ENCODE results near the gene MAZ. TPM values are rescaled to one million over a fixed set of nuclear protein-coding genes. Genes with fewer than 3 reads are reported as not detected.
"Not testable (repeated sequence)": the region's sequence is repeated elsewhere in the genome, so short reads cannot be mapped to it uniquely, and the experiment has no call there.

MAZ gene
- total RNA-seq, 1 donor from 2014 or later: 145 TPM

DNA sequence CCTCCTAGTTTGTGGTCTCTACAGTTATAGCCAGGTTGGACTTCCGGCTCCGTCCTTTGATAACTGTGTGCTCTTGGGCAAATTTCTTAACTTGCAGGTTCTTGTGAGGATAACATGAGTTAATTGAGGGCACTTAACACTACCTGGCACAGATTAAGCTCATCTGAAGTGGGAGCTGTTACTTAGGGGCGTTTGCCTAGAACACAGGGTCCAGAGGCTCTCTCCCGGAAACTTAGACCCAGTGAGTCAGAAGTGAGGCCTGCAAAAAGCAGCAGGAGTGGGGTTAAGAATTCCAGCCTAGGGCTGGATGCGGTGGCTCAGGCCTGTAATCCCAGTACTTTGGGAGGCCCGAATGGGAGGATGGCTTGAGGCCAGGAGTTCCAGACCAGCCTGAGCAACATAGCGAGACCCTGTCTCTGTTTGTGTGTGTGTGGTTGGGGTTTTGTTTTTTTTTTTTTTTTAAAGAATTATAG is 15.3 kb downstream of the MAZ start:
- no peak for DNase-seq (ENCODE audit: extremely low read depth, low read depth, low spot score)

- DNase-seq (ENCODE audit: extremely low read depth, low read depth, low spot score): no peak
Measured at GRCh38 chr16:29824589-29825144, 18.3 kb downstream of the MAZ start.

DNA sequence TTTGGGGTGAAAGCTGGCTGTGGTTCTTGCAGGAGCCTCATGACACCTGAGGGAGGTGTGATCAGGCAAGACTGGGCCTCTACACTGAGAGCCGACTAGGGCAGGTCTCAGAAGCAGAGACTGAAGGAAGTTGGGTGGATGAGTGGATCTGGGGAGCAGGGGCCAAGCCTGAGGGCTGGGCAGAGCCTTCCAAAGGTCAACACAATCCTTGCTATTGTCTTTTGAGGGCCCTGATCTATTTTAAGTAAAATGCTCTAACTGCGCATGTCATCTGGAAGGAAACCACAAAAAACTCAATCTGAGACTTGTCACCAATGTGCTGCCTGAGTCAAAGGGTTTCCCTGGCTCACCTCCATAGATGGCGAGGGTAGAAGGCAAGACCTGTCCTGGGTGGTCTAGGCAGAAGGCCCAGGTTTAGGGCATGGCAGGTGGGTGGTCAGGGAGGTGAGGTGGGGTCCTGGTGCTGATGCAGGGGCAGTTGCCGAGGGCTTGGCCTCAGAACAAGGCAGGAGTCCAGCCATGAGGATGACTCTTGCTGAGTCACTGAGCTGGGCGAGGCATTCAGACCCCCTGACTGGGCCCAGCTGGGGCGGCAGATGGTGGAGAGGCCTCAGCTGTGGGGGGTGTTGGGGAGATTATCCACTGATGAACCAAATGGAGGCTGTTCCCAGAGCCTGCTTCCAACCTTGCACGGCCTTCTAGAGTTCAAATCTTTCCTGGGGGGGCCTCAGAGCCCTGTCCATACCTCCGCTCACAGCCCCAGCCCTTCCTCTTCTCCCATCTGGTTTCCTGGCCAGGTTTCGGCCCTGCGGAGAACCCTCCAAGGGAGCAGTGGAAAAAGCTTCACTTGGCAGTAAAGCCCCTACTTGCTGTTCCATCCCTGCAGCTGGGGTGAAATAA is 19.1 kb downstream of the MAZ start:
- no peak for DNase-seq (ENCODE audit: extremely low read depth, low read depth, low spot score)

GRCh38 chr16:29826342-29826695 is 20.0 kb downstream of the MAZ start:
- DNase-seq (ENCODE audit: extremely low read depth, low read depth, low spot score): no peak

DNA sequence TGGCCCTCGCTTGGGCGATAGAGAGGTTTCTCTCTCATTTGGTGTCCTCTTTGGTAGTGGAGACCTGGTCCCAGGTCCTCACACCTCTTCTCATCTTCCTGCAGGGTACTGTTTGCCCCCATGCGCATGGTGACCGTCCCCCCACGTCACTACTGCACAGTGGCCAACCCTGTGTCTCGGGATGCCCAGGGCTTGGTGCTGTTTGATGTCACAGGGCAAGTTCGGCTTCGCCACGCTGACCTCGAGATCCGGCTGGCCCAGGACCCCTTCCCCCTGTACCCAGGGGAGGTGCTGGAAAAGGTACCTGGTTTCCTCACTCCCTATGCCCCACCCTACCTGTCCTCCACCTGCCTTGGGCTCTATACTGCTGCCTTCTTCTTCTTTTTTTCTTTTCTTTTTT is 24.4 kb downstream of the MAZ start:
- no peak for DNase-seq (ENCODE audit: extremely low read depth, low read depth, low spot score)

DNA sequence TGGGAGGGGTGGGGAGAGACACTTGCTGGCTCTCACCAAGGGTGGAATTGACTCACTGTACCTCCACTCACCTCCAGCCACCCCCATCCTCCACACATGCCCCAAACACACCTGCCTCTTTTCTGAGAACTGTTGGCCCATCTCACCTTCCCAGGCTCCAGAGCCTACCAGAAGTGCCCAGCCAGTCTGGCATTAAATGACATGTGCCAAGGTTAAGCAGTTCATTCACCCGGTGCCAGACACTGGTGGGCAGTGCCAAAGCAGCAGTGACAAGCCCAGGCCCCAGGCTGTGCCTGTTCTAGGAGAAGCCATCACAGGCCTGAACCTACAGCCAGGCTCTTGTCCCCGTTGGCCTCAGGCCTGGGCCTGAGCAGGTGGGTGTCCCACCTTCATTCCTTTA is 25.2 kb downstream of the MAZ start:
- no peak for DNase-seq (ENCODE audit: extremely low read depth, low read depth, low spot score)

GRCh38 chr16:29833219-29833618 is 26.9 kb downstream of the MAZ start:
- DNase-seq (ENCODE audit: extremely low read depth, low read depth, low spot score): not testable (repeated sequence)

DNA sequence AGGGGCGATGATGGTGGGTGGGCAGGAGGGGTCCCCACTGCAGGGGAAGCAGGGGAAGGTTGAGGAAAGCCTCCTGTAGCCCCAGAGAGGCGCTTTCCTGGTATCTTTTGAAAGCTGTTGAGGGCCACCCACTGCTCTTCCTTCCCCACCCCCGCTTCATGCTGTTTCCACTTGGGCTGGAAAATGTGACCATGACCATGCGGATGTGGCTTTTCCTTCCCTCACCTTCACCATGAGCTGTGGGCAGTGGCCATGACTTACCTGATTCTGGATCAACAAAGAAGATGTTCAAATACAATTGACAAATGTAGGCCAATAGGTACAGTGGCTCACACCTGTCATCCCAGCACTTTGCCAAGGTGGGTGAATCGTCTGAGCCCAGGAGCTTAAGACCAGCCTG is 27.8 kb downstream of the MAZ start:
- DNase-seq (ENCODE audit: extremely low read depth, low read depth, low spot score): no peak

- DNase-seq (ENCODE audit: extremely low read depth, low read depth, low spot score): no peak
Measured at GRCh38 chr16:29835926-29836325, 29.6 kb downstream of the MAZ start.

- no peak for DNase-seq (ENCODE audit: extremely low read depth, low read depth, low spot score)
Measured at GRCh38 chr16:29836623-29837022, 30.3 kb downstream of the MAZ start.

GRCh38 chr16:29837841-29838240 is 31.5 kb downstream of the MAZ start:
- no peak for DNase-seq (ENCODE audit: extremely low read depth, low read depth, low spot score)

DNA sequence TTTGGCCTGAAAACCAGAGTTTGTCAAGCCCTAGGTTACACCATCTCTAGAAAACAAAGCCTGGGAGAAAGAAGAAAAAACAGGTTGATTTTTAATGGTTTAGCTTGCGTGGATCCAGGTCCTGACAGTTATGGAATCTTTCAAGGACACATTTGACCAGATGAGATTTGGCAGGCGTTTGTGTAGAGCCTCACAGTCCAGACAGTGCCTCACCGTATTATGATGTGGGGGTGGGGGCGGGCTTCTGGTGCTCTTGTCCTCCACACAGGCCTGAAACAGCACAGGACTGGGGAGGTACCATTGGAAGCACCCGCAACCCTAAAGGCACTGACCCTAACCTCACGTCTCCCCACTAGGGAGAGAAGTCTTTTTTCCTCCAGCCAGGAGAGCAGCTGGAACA is 33.5 kb downstream of the MAZ start:
- DNase-seq (ENCODE audit: extremely low read depth, low read depth, low spot score): no peak

DNA sequence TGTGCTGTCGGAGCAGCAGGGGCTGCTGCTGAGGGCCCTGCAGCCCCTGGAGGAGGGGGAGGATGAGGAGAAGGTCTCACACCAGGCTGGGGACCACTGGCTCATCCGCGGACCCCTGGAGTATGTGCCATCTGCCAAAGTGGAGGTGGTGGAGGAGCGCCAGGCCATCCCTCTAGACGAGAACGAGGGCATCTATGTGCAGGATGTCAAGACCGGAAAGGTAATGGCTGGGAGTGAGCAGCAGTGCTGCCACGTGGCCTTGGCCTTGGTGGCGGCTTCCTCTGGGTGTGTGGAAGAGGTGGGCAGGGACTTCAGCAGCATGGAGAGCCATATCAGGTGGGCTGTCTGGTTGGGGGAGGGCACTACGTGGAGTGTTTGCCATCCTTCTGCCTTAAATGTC is 33.9 kb downstream of the MAZ start:
- DNase-seq (ENCODE audit: extremely low read depth, low read depth, low spot score): no peak

- no peak for DNase-seq (ENCODE audit: extremely low read depth, low read depth, low spot score)
Measured at GRCh38 chr16:29841631-29842030, 35.3 kb downstream of the MAZ start.

- no peak for DNase-seq (ENCODE audit: extremely low read depth, low read depth, low spot score)
Measured at GRCh38 chr16:29842732-29843346, 36.5 kb downstream of the MAZ start.

DNA sequence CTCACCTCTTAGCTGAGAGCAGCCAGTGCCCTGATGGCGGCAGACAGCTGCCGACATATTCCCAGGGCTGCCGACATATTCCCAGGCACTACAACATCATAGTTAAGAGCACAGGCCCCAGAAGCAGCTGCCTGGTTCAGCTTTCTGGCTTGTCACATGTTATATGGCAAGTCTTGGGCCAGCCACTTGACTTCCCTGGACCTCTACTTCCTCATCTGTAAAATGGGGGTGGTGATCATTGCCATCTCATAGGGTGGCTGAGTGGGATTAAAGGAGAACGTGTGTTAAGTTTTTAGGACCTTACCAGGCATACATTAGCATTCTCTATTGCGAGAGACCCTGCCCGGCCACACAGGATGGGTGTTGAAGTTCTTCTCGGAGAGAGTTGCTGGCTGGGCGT is 37.6 kb downstream of the MAZ start:
- no peak for DNase-seq (ENCODE audit: extremely low read depth, low read depth, low spot score)

DNA sequence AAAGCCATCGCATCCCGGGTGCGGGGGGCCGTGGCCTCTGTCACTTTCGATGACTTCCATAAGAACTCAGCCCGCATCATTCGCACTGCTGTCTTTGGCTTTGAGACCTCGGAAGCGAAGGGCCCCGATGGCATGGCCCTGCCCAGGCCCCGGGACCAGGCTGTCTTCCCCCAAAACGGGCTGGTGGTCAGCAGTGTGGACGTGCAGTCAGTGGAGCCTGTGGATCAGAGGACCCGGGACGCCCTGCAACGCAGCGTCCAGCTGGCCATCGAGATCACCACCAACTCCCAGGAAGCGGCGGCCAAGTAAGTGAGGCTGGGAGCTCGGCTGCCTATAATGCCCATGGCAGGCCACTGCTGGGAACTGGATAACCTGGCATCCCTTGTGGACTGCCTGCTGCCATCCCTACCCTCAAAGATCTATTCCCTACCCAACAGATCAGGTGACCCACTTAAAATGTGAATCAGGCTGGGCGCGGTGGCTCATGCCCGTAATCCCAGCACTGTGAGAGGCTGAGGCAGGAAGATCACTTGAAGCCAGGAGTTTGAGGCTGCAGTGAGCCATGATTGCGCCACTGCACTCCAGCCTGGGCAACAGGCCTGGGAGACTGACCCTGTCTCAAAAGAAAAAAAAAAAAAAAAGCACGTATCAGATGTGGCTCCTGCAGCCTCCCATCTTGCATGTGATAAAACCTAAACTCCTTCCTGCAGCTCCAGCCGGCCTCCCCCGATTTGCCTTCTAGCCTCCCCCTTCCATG is 38.4 kb downstream of the MAZ start:
- no peak for DNase-seq (ENCODE audit: extremely low read depth, low read depth, low spot score)

DNA sequence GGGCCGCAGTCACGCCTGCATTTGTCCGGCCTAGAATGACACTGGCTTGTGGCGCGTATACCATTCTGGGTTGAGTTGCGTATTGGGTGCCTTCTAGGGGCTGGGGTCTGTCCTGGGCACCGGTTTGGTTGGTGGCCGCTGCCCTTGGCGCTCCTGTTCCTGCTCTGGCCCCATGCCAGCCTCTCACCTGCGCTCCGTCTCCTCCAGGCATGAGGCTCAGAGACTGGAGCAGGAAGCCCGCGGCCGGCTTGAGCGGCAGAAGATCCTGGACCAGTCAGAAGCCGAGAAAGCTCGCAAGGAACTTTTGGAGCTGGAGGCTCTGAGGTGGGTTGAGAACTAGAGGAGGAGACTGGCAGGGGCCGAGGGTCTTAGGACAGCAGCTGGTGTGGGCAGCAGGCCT is 39.3 kb downstream of the MAZ start:
- DNase-seq (ENCODE audit: extremely low read depth, low read depth, low spot score): no peak

- DNase-seq (ENCODE audit: extremely low read depth, low read depth, low spot score): no peak
Measured at GRCh38 chr16:29848420-29849297, 42.3 kb downstream of the MAZ start.

- no peak for DNase-seq (ENCODE audit: extremely low read depth, low read depth, low spot score)
Measured at GRCh38 chr16:29849505-29849904, 43.2 kb downstream of the MAZ start.
